Liver (tissue), 9 donors: ENCODE measurements around the gene DUSP3. TPM values are rescaled to one million over a fixed set of nuclear protein-coding genes. Genes with fewer than 3 reads are reported as not detected.

Experiments used
- DNase-seq: peaks from one replicate; pipeline ENCODE4 v3.0.0-alpha.2; 2017; ENCODE audit warnings: low spot score
- H3K27ac ChIP-seq, 2 donors: one replicate each; pipeline ENCODE4 v1.7.0; 2013; ENCODE audit warnings: inconsistent platforms in 2 of 2, low read length in 2 of 2, control low read depth in 1 of 2, low read depth in 1 of 2, mild to moderate bottlenecking in 1 of 2
- H3K27me3 ChIP-seq, 4 donors: one replicate each; pipeline versions ENCODE4 v1.6.1 to v1.7.0; 2013; ENCODE audit warnings: low read length in 3 of 4, inconsistent platforms in 1 of 4, mild to moderate bottlenecking in 1 of 4, moderate library complexity in 1 of 4; ENCODE audit not compliant: control insufficient read depth in 4 of 4, insufficient read depth in 4 of 4
- H3K36me3 ChIP-seq, 4 donors: one replicate each; pipeline versions ENCODE4 v1.6.1 to v1.7.0; 2013; ENCODE audit warnings: low read length in 3 of 4, mild to moderate bottlenecking in 3 of 4, low read depth in 1 of 4, moderate library complexity in 1 of 4; ENCODE audit not compliant: control insufficient read depth in 4 of 4, insufficient read depth in 3 of 4
- H3K4me1 ChIP-seq, 4 donors: one replicate each; pipeline versions ENCODE4 v1.6.1 to v1.7.0; 2013; ENCODE audit warnings: low read length in 3 of 4, mild to moderate bottlenecking in 3 of 4, moderate library complexity in 1 of 4; ENCODE audit not compliant: control insufficient read depth in 4 of 4, insufficient read depth in 4 of 4
- H3K4me3 ChIP-seq, 3 donors: one replicate each; pipeline versions ENCODE4 v1.6.1 to v1.7.0; 2013; ENCODE audit warnings: low read length in 3 of 3, control low read depth in 1 of 3, low read depth in 1 of 3, mild to moderate bottlenecking in 1 of 3
- H3K9ac ChIP-seq, 2 donors: one replicate each; pipeline ENCODE4 v1.7.0; 2013; ENCODE audit warnings: low read length in 2 of 2, mild to moderate bottlenecking in 2 of 2, moderate library complexity in 2 of 2, control low read depth in 1 of 2, low read depth in 1 of 2
- H3K9me3 ChIP-seq, 4 donors: one replicate each; pipeline versions ENCODE4 v1.6.1 to v1.7.0; 2013; ENCODE audit warnings: low read length in 3 of 4; ENCODE audit not compliant: control insufficient read depth in 4 of 4
- ATF3 ChIP-seq: IDR thresholded peaks from 2 replicates; pipeline ENCODE4 v1.6.1; 2016; ENCODE audit warnings: antibody characterized with exemption
- CTCF ChIP-seq: fragments of 150-350 bp; IDR thresholded peaks from 2 replicates; pipeline ENCODE4 v1.5.1; 2017; ENCODE audit warnings: improper control_type of control experiment, low read depth, low read length; ENCODE audit not compliant: missing input control
- EGR1 ChIP-seq, 2 donors: IDR thresholded peaks; 2 replicates each; pipeline ENCODE4 v1.6.1; 2016 to 2018; ENCODE audit warnings: antibody characterized with exemption in 2 of 2, low read depth in 2 of 2
- FOXA1 ChIP-seq: IDR thresholded peaks from 2 replicates; pipeline ENCODE4 v1.6.1; 2016; ENCODE audit warnings: antibody characterized with exemption
- FOXA2 ChIP-seq: IDR thresholded peaks from 2 replicates; pipeline ENCODE4 v1.6.1; 2016; ENCODE audit warnings: antibody characterized with exemption
- GABPA ChIP-seq, 2 donors: IDR thresholded peaks in 1 of 2; conservative IDR thresholded peaks in 1 of 2; 2 replicates each; pipeline ENCODE4 v1.6.1; 2016; ENCODE audit warnings: antibody characterized with exemption in 2 of 2, mild to moderate bottlenecking in 1 of 2, moderate library complexity in 1 of 2
- HNF4A ChIP-seq, 2 donors: conservative IDR thresholded peaks; 2 replicates each; pipeline ENCODE4 v1.6.1; 2016; ENCODE audit warnings: antibody characterized with exemption in 2 of 2, mild to moderate bottlenecking in 2 of 2
- HNF4G ChIP-seq: IDR thresholded peaks from 2 replicates; pipeline ENCODE4 v1.6.1; 2016; ENCODE audit warnings: antibody characterized with exemption
- JUND ChIP-seq, 2 donors: IDR thresholded peaks; 2 replicates each; pipeline ENCODE4 v1.6.1; 2016; ENCODE audit warnings: antibody characterized with exemption in 2 of 2
- MAX ChIP-seq: IDR thresholded peaks from 2 replicates; pipeline ENCODE4 v1.6.1; 2016; ENCODE audit warnings: antibody characterized with exemption
- RAD21 ChIP-seq, 2 donors: IDR thresholded peaks; 2 replicates each; pipeline ENCODE4 v1.6.1; 2016; ENCODE audit warnings: antibody characterized with exemption in 2 of 2, mild to moderate bottlenecking in 2 of 2
- REST ChIP-seq: IDR thresholded peaks from 2 replicates; pipeline ENCODE4 v1.6.1; 2016; ENCODE audit warnings: antibody characterized with exemption, mild to moderate bottlenecking
- RXRA ChIP-seq, 2 donors: IDR thresholded peaks; 2 replicates each; pipeline ENCODE4 v1.6.1; 2017 to 2018; ENCODE audit warnings: antibody characterized with exemption in 2 of 2, mild to moderate bottlenecking in 1 of 2
- TAF1 ChIP-seq: conservative IDR thresholded peaks from 2 replicates; pipeline ENCODE4 v1.6.1; 2016; ENCODE audit warnings: antibody characterized with exemption, mild to moderate bottlenecking
- YY1 ChIP-seq: IDR thresholded peaks from 2 replicates; pipeline ENCODE4 v1.6.1; 2016; ENCODE audit warnings: antibody characterized with exemption, mild to moderate bottlenecking
- WGBS: extraction: QIAGEN DNeasy Blood & Tissue Kit; methylation state at CpG from one replicate; pipeline ENCODE4 v1.1.7; 2013; 5-methylcytosine and 5-hydroxymethylcytosine counted together
- polyA plus RNA-seq, 2 donors: library from polyadenylated mRNA; stranded (reverse) in 1 of 2; unstranded in 1 of 2; fragments of 200-250 nt in 1 of 2; fragments of >200 nt in 1 of 2; fragmentation: Nextera tagmentation in 1 of 2; extraction: Ambion mirVana in 1 of 2; gene quantifications; one replicate each; pipeline versions ENCODE4 v1.2.1 to v1.2.3, GENCODE V29; 2013 to 2015
- total RNA-seq, 2 donors: library from RNA; depleted of rRNA; stranded (reverse); fragments of >200 nt; gene quantifications; one replicate each; pipeline ENCODE4 v1.2.3, GENCODE V29; 2014
- TF ChIP-seq, protein P1 (sequence below): IDR thresholded peaks from 2 replicates; pipeline ENCODE4 v1.6.1; 2016; ENCODE audit warnings: antibody characterized with exemption
- donor health status: healthy.
- donor health status: healthy.
- donor health status: healthy.
- donor health status: healthy.
- donor health status: healthy.

The DUSP3 gene
- total and polyA plus RNA-seq, 4 donors, result 30.4 to 104 (median 60.8) TPM

DNA sequence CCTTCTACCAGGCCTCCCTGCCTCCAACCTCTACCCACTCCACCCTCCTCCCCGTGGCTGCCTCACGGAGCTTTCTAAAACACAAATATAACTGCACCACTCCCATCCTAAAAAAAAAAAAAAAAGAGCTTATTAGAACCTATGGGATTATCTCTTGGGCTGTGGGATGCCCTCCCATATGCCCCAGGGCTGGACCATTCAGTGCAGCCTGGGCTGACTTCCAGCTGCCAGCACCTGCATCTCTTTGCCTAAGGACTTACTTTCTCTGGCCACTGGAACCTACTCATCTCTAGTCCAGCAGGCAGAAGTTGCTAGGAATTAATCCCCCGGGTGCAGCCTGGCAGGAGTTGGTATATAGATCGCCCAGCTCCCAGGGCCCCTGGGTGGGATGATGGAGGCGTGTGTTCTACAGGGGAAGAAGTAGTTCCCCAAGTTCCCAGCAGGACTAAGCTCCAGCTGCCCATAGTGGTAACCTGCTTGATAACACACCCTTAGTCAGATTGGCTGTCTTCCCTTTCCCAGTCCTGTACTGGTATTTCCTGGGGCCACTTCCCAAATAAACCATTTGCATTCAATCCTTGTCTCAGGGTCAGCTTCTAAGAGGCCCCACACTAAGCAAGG, 43.9 kb upstream of the DUSP3 start:
- Histone ChIP-seq H3K9ac (no peak overlapping the region), H3K36me3 (no peaks in the 10 kb centered on the region), H3K4me1 (no peaks in the 10 kb centered on the region), H3K9me3 (no peaks in the 10 kb centered on the region), H3K4me3 (no peak overlapping the region), H3K27ac (no peak overlapping the region), H3K27me3 (no peaks in the 10 kb centered on the region)
- WGBS, result 94% methylated on average over 5 of the region's 5 CpGs
- TF ChIP-seq JUND (IDR thresholded peaks at IDR 0.05) (no peak), FOXA1 (no peak), GABPA (IDR thresholded peaks at IDR 0.05 in 1 of 2, conservative IDR thresholded peaks at IDR 0.05 in 1 of 2) (no peak), REST (no peak), ATF3 (no peak), MAX (no peak), CTCF (no peak), RAD21 (IDR thresholded peaks at IDR 0.05) (no peak), HNF4A (conservative IDR thresholded peaks at IDR 0.05) (no peak)
- TF ChIP-seq, protein P1, sequence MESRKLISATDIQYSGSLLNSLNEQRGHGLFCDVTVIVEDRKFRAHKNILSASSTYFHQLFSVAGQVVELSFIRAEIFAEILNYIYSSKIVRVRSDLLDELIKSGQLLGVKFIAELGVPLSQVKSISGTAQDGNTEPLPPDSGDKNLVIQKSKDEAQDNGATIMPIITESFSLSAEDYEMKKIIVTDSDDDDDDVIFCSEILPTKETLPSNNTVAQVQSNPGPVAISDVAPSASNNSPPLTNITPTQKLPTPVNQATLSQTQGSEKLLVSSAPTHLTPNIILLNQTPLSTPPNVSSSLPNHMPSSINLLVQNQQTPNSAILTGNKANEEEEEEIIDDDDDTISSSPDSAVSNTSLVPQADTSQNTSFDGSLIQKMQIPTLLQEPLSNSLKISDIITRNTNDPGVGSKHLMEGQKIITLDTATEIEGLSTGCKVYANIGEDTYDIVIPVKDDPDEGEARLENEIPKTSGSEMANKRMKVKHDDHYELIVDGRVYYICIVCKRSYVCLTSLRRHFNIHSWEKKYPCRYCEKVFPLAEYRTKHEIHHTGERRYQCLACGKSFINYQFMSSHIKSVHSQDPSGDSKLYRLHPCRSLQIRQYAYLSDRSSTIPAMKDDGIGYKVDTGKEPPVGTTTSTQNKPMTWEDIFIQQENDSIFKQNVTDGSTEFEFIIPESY, result no peak
- no peak for DNase-seq

GRCh38 chr17:43820759-43821158, 42.0 kb upstream of the DUSP3 start:
- no peak for DNase-seq
- no peaks in the 10 kb centered on the region for H3K36me3 ChIP-seq
- H3K9me3 ChIP-seq, result no peaks in the 10 kb centered on the region
- H3K4me3 ChIP-seq, result no peak overlapping the region
- H3K27ac ChIP-seq, result no peak overlapping the region
- no peaks in the 10 kb centered on the region for H3K4me1 ChIP-seq
- 94% methylated on average over 14 of the region's 14 CpGs for WGBS
- no peak overlapping the region for H3K9ac ChIP-seq
- H3K27me3 ChIP-seq, result no peaks in the 10 kb centered on the region
- TF ChIP-seq, protein P1, result no peak
- TF ChIP-seq EGR1 (IDR thresholded peaks at IDR 0.05; ENCODE audit: low read depth in 2 of 2), result no peak
- TF ChIP-seq REST, result no peak
- TF ChIP-seq YY1, result no peak
- no peak for TF ChIP-seq FOXA2
- TF ChIP-seq RXRA (IDR thresholded peaks at IDR 0.05), result no peak
- TF ChIP-seq MAX, result no peak
- TF ChIP-seq TAF1, result no peak
- TF ChIP-seq JUND (IDR thresholded peaks at IDR 0.05), result no peak
- TF ChIP-seq GABPA (IDR thresholded peaks at IDR 0.05 in 1 of 2, conservative IDR thresholded peaks at IDR 0.05 in 1 of 2), result no peak
- TF ChIP-seq HNF4G, result no peak
- TF ChIP-seq RAD21 (IDR thresholded peaks at IDR 0.05), result no peak
- TF ChIP-seq FOXA1, result no peak
